Measurements from ENCODE around the gene TBX10.
"Not testable (repeated sequence)": the region's sequence is repeated elsewhere in the genome, so short reads cannot be mapped to it uniquely, and the experiment has no call there.

TBX10 gene

GRCh38 chr11:67639438-67639859, at the start of gene TBX10:
Gene TBX10 (minus strand): TSS chr11:67639763. CDS start chr11:67639472, 291 bp downstream.
- no peak for TF ChIP-seq CTCF (conservative IDR thresholded peaks at IDR 0.05; ENCODE audit: low read depth)
- POLR2A ChIA-PET (ENCODE audit: low non-redundant PET): no interaction called here
- CTCF ChIA-PET: interaction anchor here (0.7 to 1.1 kb wide), 2 partner anchors 23 to 27 kb away, joined by 4 read pairs; no protein-coding TSS in a partner anchor
- DNase-seq (ENCODE audit: low spot score): no peak
- no peak within 1 kb of the TSS for H3K27ac ChIP-seq

- POLR2A ChIA-PET (ENCODE audit: low non-redundant PET): no interaction called here
- no peak for TF ChIP-seq CTCF (conservative IDR thresholded peaks at IDR 0.05; ENCODE audit: low read depth)
- no peak overlapping the region for H3K27ac ChIP-seq
- no peak for DNase-seq (ENCODE audit: low spot score)
- CTCF ChIA-PET: no interaction called here
These were observed 49.6 kb upstream of the TBX10 start for GRCh38 chr11:67689178-67689577.

GRCh38 chr11:67687986-67688385, 48.4 kb upstream of the TBX10 start:
- DNase-seq (ENCODE audit: low spot score): no peak
- H3K27ac ChIP-seq: no peak overlapping the region
- TF ChIP-seq CTCF (conservative IDR thresholded peaks at IDR 0.05; ENCODE audit: low read depth): no peak
- ChIA-PET CTCF (no interaction called here), POLR2A (ENCODE audit: low non-redundant PET) (no interaction called here)

GRCh38 chr11:67685641-67686332, 46.2 kb upstream of the TBX10 start:
- DNase-seq (ENCODE audit: low spot score); H3K27ac ChIP-seq; CTCF ChIA-PET; POLR2A ChIA-PET (ENCODE audit: low non-redundant PET): not testable (repeated sequence)

- POLR2A ChIA-PET (ENCODE audit: low non-redundant PET); DNase-seq (ENCODE audit: low spot score); H3K27ac ChIP-seq: not testable (repeated sequence)
- CTCF ChIA-PET: interaction anchor here (1.4 kb wide), 1 partner anchor 23 kb away, joined by 5 read pairs; no protein-coding TSS in a partner anchor
These were observed 42.8 kb upstream of the TBX10 start for GRCh38 chr11:67682126-67683034.

GRCh38 chr11:67680696-67681470, 41.3 kb upstream of the TBX10 start:
- no peak for TF ChIP-seq CTCF (conservative IDR thresholded peaks at IDR 0.05; ENCODE audit: low read depth)
- DNase-seq (ENCODE audit: low spot score): no peak
- CTCF ChIA-PET: interaction anchor here (1.4 kb wide), 1 partner anchor 21 kb away, joined by 5 read pairs; no protein-coding TSS in a partner anchor
- POLR2A ChIA-PET (ENCODE audit: low non-redundant PET): no interaction called here
- no peak overlapping the region for H3K27ac ChIP-seq

- POLR2A ChIA-PET (ENCODE audit: low non-redundant PET): no interaction called here
- CTCF ChIA-PET: interaction anchor here (0.8 to 0.9 kb wide), 2 partner anchors 39 to 1009 kb away, joined by 3 to 6 read pairs; partner anchors contain the start of gene GAL
- no peak overlapping the region for H3K27ac ChIP-seq
- DNase-seq (ENCODE audit: low spot score): no peak
- no peak for TF ChIP-seq CTCF (conservative IDR thresholded peaks at IDR 0.05; ENCODE audit: low read depth)
These were observed 35.6 kb upstream of the TBX10 start for GRCh38 chr11:67675058-67675747.

Data from RWPE1 (cell line).